GM12873 (cell line): Measurements from ENCODE around the gene WAC.

Source experiments
- CTCF ChIP-seq: IDR thresholded peaks from 2 replicates; pipeline ENCODE4 v1.5.1; 2012; ENCODE audit warnings: low read depth, mild to moderate bottlenecking, moderate library complexity, low read length, control low read depth; ENCODE audit not compliant: insufficient read depth; ENCODE audit errors: missing control alignments

Gene WAC

DNA sequence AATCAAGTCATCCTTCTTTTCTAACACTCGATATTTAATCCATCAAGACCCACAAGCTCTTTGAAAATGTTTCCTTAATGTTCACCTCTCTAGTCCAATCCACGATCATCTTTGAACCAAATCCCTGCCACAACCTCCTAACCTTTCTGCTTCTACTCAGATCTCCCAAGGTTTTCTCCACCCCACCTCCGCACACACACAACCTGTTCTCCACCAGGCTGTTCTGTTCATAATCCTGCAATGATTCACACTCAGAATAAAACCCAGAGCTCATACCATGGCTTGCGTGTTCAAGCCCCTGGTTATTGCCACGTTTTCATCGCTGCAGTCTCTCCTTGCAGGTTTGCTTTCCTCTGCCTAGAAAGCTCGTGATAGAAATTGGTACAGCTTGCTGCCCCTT, 90.6 kb downstream of the WAC start:
- TF ChIP-seq CTCF, result no peak

DNA sequence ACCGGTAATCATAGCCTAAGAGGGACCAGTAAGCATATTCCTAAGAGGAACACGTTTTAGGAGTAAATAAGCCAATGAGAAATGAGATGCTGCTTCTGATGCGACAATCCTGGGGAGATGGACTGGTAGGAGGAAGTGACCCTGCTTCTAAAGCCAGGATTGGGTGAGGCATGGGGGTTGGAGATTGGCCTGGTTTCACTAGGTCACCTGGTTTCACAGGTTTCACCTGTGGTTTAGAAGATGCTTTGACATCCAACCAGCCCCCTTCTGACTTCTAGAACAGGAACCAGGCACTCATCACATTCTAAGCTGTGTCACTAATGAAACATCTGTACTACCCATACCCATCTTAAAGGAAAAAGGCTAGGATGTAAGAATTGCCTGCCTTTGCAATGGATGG, 91.4 kb downstream of the WAC start:
- TF ChIP-seq CTCF, result no peak

DNA sequence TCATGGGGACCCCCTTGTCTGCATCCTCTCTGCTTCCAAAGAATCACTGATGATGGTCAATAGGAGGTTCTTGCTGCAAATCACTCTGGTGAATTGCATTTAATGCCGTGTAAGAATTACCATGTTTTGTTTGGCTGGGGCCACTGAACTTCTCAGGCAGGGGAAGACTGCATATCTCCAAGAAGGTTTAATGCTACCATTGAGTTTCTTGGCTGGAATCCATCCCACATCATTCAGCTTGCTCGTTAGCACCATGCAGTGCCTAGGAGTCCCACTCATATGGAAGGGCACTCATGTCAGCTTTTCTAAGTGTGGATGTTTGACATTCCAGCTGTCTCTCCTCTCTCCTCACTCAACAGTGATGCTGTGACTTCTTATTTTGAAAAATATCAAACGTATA, 94.2 kb downstream of the WAC start:
- TF ChIP-seq CTCF, result no peak

- peak; percentile 93 for TF ChIP-seq CTCF
These were observed 95.4 kb downstream of the WAC start for GRCh38 chr10:28628184-28628893.

DNA sequence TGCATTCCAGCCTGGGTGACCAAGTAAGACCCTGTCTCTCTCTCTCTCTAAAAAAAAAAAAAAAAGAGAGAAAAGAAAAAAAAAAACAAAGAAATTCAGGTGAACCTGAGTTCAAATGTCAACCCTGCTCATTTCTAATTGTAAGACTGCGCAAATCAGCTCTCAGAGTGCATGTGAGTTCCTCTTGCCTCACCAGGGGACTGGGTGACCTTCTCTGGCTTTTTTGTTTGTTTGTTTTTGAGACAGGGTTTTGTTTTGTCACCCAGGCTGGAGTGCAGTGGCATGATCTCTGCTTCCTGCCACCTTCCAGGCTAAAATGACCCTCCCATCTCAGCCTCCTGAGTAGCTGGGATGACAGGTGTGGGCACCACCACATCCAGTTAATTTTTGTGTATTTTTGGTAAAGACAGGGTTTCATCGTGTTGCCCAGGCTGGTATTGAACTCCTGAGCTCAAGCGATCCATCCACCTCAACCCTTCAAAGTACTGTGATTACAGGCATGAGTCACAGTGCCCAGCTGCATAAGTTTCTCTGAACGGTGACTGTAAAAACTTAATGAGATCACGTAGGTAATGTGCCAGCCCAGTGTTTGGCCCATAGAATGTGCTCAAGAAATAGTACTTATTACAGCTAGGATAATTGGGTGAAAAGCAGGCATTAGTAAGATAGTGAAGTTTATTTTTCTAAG, 99.1 kb downstream of the WAC start:
- TF ChIP-seq CTCF, result no peak

DNA sequence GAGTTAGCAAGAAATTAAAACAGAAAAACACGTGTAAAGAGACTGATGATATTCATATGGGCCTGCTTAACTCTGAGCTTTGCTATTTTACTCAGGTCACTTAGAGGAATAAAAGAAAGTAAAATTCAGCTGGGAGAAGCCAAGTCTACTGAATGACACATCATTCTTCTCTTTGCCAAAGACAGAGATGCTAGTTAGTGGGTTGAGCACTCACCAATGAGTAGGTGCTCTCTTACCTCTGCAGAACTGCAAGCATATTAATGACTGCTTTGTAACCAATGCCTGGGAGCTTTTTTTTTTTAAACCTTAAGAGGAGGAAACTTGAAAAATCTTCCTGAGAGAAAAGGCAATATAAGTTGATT, 99.6 kb downstream of the WAC start:
- no peak for TF ChIP-seq CTCF

GRCh38 chr10:28633750-28634149, 100.8 kb downstream of the WAC start:
- TF ChIP-seq CTCF, result no peak
